Mononuclear cell (primary cell): ENCODE data around the gene EPHA2. TPM values are rescaled to one million over a fixed set of nuclear protein-coding genes. Genes with fewer than 3 reads are reported as not detected.
"Not testable (repeated sequence)": the region's sequence is repeated elsewhere in the genome, so short reads cannot be mapped to it uniquely, and the experiment has no call there.

Source experiments
- H3K27me3 ChIP-seq: 2 replicates; pipeline ENCODE4 v1.6.0; 2011; ENCODE audit warnings: low read length, control low read depth; ENCODE audit not compliant: insufficient read depth
- H3K4me1 ChIP-seq: 2 replicates; pipeline ENCODE4 v1.5.1; 2011; ENCODE audit warnings: mild to moderate bottlenecking, low read length, control low read depth; ENCODE audit not compliant: insufficient read depth
- H3K4me3 ChIP-seq: 2 replicates; pipeline ENCODE4 v1.5.1; 2011; ENCODE audit warnings: mild to moderate bottlenecking, low read length, moderate library complexity
- H3K9me3 ChIP-seq: 2 replicates; pipeline ENCODE4 v1.5.1; 2011; ENCODE audit warnings: low read depth, mild to moderate bottlenecking, control low read depth, low read length
- total RNA-seq: library from RNA; depleted of rRNA; stranded (reverse); fragments of >200 nt; gene quantifications from one replicate; pipeline ENCODE4 v1.2.3, GENCODE V29; 2012

EPHA2 gene
- total RNA-seq, 1 donor = 0.63 TPM

DNA sequence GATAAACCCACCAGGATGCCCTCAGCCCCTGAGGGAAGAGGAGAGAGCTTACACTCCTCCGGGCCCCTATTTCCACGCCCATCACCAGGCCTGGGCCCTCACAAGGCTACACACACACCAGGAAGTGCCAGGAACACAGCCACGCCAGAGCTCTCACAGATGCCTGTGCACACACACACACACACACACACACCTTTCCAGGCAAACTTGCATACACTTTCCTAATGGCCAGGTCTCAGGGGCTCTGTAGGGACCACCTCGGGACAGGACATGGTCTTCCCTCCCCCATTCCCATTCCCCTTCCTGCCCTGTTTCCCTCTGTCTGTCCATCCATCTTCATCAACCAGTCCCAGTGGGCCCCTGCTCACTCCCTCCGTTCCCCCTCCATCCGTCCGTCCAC lies 9.7 kb upstream of the EPHA2 start:
- H3K9me3 ChIP-seq = no peaks in the 10 kb centered on the region
- no peak overlapping the region for H3K4me3 ChIP-seq
- peaks cover 33% of the 10 kb centered on the region for H3K4me1 ChIP-seq
- H3K27me3 ChIP-seq = peaks cover 13% of the 10 kb centered on the region

- peaks cover 13% of the 10 kb centered on the region for H3K27me3 ChIP-seq
- peaks cover 33% of the 10 kb centered on the region for H3K4me1 ChIP-seq
- H3K4me3 ChIP-seq = no peak overlapping the region
- no peaks in the 10 kb centered on the region for H3K9me3 ChIP-seq
Observed at GRCh38 chr1:16165073-16165364, 9.2 kb upstream of the EPHA2 start.

DNA sequence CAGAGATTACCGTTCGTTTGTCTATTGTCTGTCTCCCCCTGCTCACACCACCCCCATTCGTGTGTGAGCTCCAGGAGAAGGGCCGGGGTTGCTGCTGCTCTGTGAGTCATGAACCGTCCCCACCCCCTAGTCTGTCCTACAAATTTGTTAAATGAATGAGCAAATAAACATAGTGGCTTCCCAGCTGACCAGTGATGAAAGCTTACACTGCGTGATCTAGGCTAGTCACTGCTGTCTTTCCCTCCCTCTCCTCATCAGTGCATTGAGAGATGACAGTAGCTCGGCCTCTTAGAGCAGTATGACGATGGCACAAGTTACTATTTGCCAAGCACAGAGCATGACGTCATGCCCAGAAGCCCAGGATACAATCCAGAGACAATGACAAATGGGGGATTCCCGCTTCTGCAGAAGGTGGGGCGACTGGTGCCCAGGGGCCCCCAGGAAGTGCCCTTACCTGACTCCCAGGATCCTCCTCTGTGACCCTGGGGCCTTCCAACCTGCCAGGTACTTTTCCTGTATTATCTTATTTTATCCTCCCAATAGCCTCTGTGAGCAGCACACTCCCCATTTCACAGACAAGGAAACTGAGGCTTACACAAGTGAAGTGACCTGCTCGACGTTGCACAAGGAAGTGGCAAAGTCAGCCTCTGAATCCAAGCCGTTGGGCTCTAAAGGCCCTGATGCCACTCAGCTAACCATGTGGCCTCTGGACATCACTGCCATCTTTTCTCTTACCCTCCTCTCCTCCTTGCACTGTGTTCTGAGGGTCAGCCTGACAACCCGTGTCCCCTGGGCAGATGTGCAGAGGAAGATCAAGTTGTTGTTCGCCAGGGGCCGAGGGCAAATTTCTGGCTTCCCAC lies 8.6 kb upstream of the EPHA2 start:
- Histone ChIP-seq H3K4me3 (no peak overlapping the region), H3K27me3 (peaks cover 13% of the 10 kb centered on the region), H3K9me3 (no peaks in the 10 kb centered on the region), H3K4me1 (peaks cover 33% of the 10 kb centered on the region)

DNA sequence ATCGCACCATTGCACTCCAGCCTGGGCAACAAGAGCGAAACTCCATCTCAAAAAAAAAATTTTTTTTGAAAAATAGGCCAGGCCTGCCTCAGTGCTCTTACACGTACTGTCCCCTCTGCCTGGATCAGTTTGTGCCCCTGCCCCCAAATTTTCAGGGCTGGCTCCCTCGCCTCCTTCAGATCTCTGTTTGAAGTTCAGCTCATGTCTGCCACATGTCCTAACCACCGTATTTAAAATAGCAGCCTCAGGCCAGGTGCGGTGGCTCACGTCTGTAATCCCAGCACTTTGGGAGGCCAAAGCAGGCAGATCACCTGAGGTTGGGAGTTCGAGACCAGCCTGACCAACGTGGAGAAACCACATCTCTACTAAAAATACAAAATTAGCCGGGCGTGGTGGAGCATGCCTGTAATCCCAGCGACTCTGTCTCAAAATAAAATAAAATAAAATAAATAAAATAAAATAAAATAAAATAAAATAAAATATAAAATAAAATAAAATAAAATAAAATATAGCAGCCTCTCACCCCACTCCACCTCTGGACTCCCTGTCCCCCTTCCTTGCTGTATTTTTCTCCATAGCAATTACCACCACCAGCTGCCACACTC lies 7.8 kb upstream of the EPHA2 start:
- H3K27me3 ChIP-seq, H3K4me3 ChIP-seq, H3K9me3 ChIP-seq: not testable (repeated sequence)
- H3K4me1 ChIP-seq = peaks cover 28% of the 10 kb centered on the region

- peaks cover 26% of the 10 kb centered on the region for H3K4me1 ChIP-seq
- H3K9me3 ChIP-seq = no peaks in the 10 kb centered on the region
- H3K4me3 ChIP-seq = no peak overlapping the region
- H3K27me3 ChIP-seq = peaks cover 2% of the 10 kb centered on the region
Observed at GRCh38 chr1:16162163-16162822, 6.4 kb upstream of the EPHA2 start.

- Histone ChIP-seq H3K27me3 (peaks cover 2% of the 10 kb centered on the region), H3K9me3 (no peaks in the 10 kb centered on the region), H3K4me1 (peaks cover 30% of the 10 kb centered on the region), H3K4me3 (no peak overlapping the region)
Observed at GRCh38 chr1:16161717-16162116, 5.8 kb upstream of the EPHA2 start.

- Histone ChIP-seq H3K4me3 (no peak overlapping the region), H3K27me3 (peaks cover 8% of the 10 kb centered on the region), H3K9me3 (no peaks in the 10 kb centered on the region), H3K4me1 (peaks cover 54% of the 10 kb centered on the region)
Observed at GRCh38 chr1:16158993-16159831, 3.3 kb upstream of the EPHA2 start.

- Histone ChIP-seq H3K4me3 (no peak overlapping the region), H3K9me3 (no peaks in the 10 kb centered on the region), H3K27me3 (peaks cover 18% of the 10 kb centered on the region), H3K4me1 (peaks cover 61% of the 10 kb centered on the region)
Observed at GRCh38 chr1:16158025-16158424, 2.2 kb upstream of the EPHA2 start.

DNA sequence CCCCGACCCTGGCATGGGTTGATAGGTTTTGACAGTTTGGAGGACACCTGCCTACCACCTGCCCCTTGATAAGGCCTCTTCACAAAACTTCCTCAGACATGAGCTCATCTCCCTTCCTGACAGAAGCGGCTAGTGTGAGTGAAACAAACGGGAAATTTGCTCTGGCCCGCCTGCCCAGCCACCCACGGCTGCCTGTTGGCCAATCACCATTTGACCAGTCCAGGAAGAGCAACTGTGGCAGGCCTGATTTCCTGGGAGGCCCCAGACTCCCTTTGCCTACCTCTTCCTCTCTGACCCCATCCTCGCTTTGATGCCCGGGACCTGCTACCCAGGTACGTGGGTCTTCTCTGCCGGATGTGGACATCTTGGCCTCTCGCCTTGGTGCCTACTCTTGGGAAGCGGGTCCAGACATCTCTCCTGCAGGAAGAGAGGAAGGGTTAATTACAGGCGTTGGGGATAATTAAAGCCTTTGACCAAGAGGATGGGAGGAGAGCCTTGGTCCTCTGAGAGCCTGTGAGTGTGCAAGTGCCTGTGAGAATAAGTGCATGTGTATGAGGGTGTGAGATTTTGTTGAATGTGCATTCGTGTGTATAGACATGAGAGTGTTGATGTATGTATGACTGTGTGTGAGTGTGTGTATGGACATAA lies 1.1 kb upstream of the EPHA2 start:
- no peaks in the 10 kb centered on the region for H3K9me3 ChIP-seq
- no peak overlapping the region for H3K4me3 ChIP-seq
- peaks cover 16% of the 10 kb centered on the region for H3K27me3 ChIP-seq
- peaks cover 50% of the 10 kb centered on the region for H3K4me1 ChIP-seq

DNA sequence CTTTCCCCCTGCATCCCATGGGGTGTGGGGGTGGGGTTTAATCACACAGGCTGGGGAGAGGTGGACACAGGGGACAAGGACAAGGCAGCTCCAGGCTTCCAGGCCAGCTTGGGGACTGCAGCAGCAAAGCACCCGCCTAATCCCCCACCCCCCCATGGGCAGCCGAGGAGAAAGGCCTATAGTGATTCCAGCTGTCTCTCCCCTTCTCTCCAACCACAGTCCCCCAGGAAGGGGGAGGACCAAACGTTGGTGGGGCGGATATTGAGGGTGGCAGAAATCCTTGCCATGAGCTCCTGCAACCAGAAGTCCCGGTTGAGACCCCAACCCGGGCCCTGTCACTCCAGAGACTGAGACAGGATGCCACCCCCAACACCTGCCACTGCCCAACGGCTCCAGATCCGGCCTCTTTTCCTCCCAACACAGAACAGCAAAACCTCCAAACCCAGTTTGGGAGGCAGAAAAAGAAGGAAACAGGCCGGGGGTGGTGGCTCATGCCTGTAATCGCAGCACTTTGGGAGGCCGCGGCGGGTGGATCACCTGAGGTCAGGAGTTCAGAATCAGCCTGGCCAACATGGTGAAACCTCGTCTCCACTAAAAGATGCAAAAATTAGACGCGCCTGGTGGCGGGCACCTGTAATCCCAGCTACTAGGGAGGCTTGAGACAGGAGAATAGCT lies 1.7 kb downstream of the EPHA2 start:
- H3K4me1 ChIP-seq = peaks cover 48% of the 10 kb centered on the region
- H3K27me3 ChIP-seq = peaks cover 16% of the 10 kb centered on the region
- no peaks in the 10 kb centered on the region for H3K9me3 ChIP-seq
- H3K4me3 ChIP-seq = no peak overlapping the region

DNA sequence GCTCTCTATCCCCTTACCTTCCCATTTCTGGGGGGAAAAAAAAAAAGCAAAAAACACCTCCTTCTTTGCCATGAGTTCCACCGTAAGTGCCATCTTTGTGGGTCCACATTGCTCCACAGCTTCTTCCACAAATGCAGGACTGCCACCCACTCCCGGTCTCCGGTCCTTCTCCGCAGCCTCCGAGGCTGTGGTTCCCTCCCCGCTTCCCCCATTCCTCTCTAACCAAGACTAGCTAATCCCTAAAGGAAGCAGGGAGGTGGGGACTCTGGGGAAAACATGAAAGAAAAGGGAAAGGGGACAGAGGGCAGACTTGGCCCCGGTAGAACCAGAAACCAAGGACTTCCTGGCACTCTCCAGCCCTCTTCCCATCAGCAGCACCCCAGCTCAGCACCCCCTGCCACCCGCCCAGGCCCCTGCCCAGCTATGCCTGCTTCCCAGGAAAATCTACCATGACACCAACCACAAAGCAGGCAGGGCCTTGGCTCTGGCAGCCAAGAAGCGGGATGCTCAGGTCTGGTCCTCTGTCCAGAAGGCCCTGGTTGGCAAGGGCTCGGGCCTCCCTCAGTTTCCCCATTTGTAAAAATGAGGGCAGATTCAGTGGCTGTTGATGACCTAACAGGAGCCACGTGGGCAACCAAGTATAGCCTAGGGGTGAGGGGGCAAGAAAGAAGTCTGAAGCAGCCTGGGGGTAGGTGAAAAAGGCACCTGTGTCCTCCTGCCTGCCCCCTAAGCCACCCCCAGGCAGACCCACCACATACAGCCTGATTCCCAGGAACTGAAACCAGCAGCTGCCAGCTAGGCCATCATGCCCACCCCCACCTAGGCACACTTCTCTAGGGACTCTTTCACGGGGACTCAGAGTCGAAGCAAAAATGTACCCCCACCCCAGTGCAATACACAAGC lies 2.5 kb downstream of the EPHA2 start:
- Histone ChIP-seq H3K27me3 (peaks cover 16% of the 10 kb centered on the region), H3K4me3 (no peak overlapping the region), H3K4me1 (peaks cover 48% of the 10 kb centered on the region)

DNA sequence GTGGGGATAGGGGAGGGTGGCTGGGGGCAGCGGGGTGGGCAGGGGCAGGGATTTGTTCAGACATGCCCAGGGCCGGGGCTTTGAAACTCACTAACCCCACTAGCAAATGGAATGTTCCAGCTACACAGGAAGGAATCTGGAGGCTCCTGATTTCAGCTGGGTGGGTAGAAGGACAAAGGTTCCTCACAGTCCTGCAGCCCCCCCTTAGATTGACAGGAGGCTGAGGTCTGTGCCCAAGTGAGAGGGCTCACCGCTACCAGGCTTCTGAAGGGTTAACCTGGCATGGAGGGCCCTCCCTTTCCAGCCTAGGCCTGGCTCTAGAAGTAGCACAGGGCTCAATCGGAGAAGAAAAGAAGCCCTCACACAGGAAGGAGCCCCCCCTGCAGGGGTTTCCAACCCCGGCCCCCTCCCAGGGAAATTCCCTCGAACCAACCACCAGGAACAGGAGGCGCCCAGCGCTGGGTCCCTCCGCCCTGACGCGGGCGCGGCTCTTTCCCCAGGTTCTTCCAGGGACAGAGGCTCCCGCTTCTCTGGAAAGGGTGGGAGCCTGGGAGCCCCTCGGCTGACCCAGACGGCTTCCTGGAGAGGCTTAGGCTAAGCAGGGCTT lies 3.3 kb downstream of the EPHA2 start:
- no peaks in the 10 kb centered on the region for H3K9me3 ChIP-seq
- no peak overlapping the region for H3K4me3 ChIP-seq
- peaks cover 16% of the 10 kb centered on the region for H3K27me3 ChIP-seq
- H3K4me1 ChIP-seq = peaks cover 42% of the 10 kb centered on the region

More for the DNA sequence above, 2.5 kb downstream of the EPHA2 start:
- H3K9me3 ChIP-seq = no peaks in the 10 kb centered on the region

DNA sequence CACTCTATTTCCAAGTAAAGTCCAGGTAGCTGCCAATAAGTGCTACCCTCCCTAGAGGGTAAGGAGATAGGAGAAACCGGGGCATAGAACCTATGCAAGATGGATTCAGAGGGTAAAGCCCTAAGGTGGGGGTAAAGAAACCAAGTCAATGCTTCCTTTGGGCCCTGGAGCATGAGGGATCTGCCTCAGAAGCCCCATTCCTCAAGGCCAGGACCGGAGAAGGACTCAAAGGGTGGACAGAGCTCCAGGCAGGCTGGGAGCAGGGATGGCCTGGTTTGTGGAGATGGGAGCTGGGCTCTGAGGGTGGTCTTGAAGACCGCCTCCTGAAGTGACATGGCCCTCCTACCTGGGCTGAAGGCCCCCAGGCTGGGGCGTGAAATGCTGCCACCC lies 3.9 kb downstream of the EPHA2 start:
- Histone ChIP-seq H3K4me3 (no peak overlapping the region), H3K9me3 (no peaks in the 10 kb centered on the region), H3K27me3 (peaks cover 16% of the 10 kb centered on the region), H3K4me1 (peaks cover 36% of the 10 kb centered on the region)
